ENCODE results near the gene MEF2A.

The MEF2A gene

GRCh38 chr15:99586121-99586520, 20.3 kb downstream of the MEF2A start:
- no peak overlapping the region for H3K4me3 ChIP-seq (replicated peaks in 1 of 2; ENCODE audit: low read depth in 2 of 2, low read length in 2 of 2)
- no peak for DNase-seq (ENCODE audit: low read depth in 2 of 2)
- TF ChIP-seq CTCF (IDR thresholded peaks at IDR 0.05; ENCODE audit: low read depth, low read length), result no peak

- DNase-seq (ENCODE audit: low read depth in 2 of 2), result no peak
- TF ChIP-seq CTCF (IDR thresholded peaks at IDR 0.05; ENCODE audit: low read depth, low read length), result no peak
- H3K4me3 ChIP-seq (replicated peaks in 1 of 2; ENCODE audit: low read depth in 2 of 2, low read length in 2 of 2), result no peak overlapping the region
Measured at GRCh38 chr15:99589801-99590200, 24.0 kb downstream of the MEF2A start.

- TF ChIP-seq CTCF (IDR thresholded peaks at IDR 0.05; ENCODE audit: low read depth, low read length), result no peak
- H3K4me3 ChIP-seq (replicated peaks in 1 of 2; ENCODE audit: low read depth in 2 of 2, low read length in 2 of 2), result no peak overlapping the region
- DNase-seq (ENCODE audit: low read depth in 2 of 2), result no peak
Measured at GRCh38 chr15:99590913-99591646, 25.3 kb downstream of the MEF2A start.

- no peak overlapping the region for H3K4me3 ChIP-seq (replicated peaks in 1 of 2; ENCODE audit: low read depth in 2 of 2, low read length in 2 of 2)
- DNase-seq (ENCODE audit: low read depth in 2 of 2), result peak; percentile 44 to 73
Measured at GRCh38 chr15:99592145-99592791, 26.5 kb downstream of the MEF2A start.

GRCh38 chr15:99593070-99593469, 27.3 kb downstream of the MEF2A start:
- no peak for DNase-seq (ENCODE audit: low read depth in 2 of 2)
- no peak for TF ChIP-seq CTCF (IDR thresholded peaks at IDR 0.05; ENCODE audit: low read depth, low read length)
- H3K4me3 ChIP-seq (replicated peaks in 1 of 2; ENCODE audit: low read depth in 2 of 2, low read length in 2 of 2), result no peak overlapping the region

More at GRCh38 chr15:99592145-99592791, 26.5 kb downstream of the MEF2A start:
- TF ChIP-seq CTCF (IDR thresholded peaks at IDR 0.05; ENCODE audit: low read depth, low read length), result no peak

GRCh38 chr15:99594916-99595315, 29.1 kb downstream of the MEF2A start:
- H3K4me3 ChIP-seq (replicated peaks in 1 of 2; ENCODE audit: low read depth in 2 of 2, low read length in 2 of 2), result no peak overlapping the region
- DNase-seq (ENCODE audit: low read depth in 2 of 2), result no peak
- TF ChIP-seq CTCF (IDR thresholded peaks at IDR 0.05; ENCODE audit: low read depth, low read length), result no peak

All from cardiac fibroblast (primary cell).